ENCODE measurements around the gene NFKBIE.

DNA sequence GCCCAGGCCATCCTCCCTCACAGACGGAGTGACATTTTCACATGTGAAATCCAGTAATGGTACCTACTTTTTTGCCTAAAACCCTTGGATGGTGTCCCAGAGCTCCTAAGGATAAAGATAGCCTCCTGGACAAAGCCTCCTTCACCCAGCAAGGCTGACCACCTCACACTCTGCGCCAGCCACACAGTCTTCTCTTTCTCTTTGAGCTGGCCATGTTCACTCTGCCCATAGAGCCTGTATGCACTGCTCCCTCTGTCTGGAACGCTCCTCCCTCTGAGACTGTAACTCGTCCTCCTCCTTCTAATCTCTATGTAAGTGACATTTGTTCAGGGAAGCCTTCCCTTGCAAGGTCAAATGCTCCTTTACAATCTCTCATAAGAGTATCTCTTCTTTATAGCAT lies 19.5 kb upstream of the NFKBIE start:
- TF ChIP-seq, protein P1, sequence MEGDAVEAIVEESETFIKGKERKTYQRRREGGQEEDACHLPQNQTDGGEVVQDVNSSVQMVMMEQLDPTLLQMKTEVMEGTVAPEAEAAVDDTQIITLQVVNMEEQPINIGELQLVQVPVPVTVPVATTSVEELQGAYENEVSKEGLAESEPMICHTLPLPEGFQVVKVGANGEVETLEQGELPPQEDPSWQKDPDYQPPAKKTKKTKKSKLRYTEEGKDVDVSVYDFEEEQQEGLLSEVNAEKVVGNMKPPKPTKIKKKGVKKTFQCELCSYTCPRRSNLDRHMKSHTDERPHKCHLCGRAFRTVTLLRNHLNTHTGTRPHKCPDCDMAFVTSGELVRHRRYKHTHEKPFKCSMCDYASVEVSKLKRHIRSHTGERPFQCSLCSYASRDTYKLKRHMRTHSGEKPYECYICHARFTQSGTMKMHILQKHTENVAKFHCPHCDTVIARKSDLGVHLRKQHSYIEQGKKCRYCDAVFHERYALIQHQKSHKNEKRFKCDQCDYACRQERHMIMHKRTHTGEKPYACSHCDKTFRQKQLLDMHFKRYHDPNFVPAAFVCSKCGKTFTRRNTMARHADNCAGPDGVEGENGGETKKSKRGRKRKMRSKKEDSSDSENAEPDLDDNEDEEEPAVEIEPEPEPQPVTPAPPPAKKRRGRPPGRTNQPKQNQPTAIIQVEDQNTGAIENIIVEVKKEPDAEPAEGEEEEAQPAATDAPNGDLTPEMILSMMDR (IDR thresholded peaks at IDR 0.05), result no peak
- no peak for TF ChIP-seq POLR2A (IDR thresholded peaks at IDR 0.05)
